ENCODE measurements around the gene DAP3.
"Not testable (repeated sequence)": the region's sequence is repeated elsewhere in the genome, so short reads cannot be mapped to it uniquely, and the experiment has no call there.

DAP3 gene

DNA sequence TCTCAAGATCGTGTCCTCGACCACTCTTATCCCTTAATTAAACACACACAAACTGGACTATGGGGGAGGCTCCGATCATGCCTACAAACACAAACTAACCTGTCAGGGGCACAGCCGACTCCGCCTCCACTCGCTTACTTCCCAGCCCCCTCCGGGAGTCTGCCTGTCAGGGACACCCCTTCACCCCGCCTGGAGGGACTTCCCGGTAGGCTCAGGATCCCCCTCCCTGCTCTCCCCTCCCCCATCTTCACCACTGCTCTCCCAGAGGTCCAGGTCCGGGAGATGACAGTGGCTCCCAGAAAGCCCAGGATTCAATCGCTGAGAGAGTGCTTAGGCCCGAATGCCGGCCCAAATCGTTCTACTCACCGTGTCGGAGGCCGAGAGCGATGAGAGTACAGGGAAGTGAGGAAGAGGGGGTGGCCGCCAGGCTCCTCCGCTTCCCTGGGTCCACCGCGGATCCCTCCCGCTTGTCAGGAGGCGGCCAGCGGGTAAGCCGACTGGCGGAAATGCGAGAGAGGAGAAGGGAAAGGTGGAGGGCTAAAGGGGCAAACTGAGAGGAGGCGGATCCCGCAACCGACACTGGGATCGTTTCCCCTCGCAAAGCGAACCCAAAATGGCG lies 1.1 kb upstream of the DAP3 start:
- not testable (repeated sequence) for DNase-seq

DNA sequence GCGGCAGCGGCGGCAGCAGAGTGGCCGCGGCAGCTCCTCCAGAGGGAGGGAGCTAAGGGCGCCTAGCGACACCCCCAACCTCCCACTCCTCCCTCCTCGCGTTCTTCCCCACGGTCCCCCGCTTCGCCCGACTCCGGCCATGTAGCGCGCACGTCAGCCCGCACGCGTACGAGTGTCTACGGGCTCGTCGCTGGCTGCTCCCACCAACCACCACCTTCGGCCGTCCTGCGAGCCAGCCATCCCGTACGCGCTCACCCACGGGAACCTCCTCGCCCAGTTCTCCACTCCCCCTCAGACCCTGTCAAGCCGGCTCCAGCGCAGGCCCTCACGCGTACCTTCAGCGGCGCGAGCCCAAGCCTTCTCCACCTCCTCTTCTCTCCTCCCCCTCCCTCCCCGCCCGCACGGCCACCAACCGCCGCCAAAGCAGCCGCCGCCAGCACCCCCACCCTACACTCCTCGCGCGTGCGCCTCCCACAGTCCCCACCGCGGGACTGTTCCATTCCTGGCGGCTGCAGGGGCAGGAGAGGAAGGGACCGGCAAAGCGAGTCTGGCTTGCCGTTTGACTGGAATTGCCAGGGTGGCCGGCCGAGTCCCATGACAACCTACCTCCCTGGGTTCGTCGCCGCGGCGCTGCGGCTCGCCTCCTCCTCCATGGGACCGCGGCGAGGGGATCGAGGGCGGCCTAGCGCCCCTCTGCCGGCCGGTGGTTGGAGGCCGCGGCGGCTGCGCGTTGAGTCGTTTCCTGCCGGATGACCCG lies 389 bp upstream of the DAP3 start, which contains the start of gene YY1AP1:
YY1AP1 (minus strand) TSS at position 451 of the 757 bp plus-strand sequence. CDS start 8,338 bp downstream, outside the sequence.
- DNase-seq, result peak; percentile 93

DNA sequence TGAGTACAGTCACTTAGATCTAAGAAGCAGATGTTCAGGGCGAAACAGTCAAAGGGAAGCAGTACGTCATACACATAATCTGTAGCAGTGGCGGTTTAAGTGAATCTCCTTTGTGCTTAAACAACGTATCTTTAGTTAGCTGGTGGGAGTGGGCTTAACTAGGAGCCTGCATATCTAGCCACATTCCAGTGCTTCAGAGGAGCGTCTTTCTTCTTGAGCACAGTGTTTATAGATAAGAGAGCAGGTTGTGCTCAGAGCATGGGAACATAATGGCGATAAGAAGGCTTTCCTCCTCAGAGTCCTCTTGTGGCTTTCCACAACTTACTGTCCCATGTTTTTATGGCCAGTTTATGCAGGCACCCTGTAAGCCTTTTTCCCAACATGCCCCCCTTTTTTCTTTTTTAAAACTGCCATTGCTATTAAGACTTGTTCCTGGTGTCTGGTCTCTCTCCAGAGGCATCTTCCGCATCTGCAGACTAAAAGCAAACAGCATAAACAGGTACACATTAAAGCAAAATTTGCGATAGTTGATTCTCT lies 3.2 kb downstream of the DAP3 start:
- DNase-seq, result no peak

DNA sequence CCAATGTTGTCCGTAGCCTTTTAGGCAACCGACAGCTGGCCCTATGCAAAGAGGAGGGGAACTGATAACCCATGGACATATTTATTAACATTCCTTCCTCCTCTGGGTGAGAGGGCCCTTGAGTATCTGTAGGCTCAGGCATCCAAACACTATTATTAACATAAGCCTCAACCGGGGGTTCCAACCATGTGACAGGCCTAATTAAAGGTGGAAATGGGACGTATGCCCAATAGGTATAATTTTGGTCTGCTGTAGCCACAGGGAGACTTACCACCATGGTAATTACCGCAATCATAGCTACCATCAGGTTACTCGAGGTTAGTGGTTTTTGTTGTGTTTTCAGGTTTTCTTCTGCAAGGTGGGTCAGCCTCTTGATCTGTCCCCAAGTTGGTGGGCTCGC lies 5.3 kb downstream of the DAP3 start:
- DNase-seq, result no peak

DNA sequence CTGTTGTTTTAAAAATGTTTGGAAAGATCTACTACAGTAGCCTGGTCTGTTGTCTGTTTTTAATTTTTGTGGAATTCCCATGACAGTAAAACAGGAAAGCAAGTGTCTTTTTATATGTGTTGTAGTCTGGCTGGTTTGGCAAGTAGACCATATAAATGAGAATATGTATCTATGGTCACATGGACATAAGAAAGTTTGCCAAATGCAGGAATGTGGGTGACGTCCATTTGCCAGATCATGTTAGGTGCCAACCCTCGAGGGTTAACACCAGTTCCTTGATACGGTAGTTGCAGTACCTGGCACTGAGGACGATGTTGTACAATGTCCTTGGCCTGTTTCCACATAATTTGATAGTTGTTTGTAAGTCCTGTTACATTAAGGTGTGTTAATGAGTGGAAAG lies 6.2 kb downstream of the DAP3 start:
- no peak for DNase-seq

DNA sequence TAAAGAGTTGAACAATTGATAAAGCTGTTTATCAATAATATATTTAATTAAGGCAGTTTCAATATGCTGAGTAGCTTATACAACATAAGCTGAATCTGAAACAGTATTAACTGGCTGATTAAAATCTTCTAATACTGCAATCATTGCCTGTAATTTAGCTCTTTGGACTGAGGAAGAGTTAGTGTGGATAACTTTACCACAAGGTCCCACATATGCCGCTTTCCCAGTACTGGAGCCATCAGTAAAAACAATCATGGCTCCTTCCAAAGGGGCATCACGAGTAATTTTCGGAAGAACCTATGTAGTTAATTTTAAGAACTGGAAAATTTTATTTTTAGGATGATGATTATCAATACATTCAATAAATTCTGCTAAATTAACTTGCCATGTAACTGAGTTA lies 6.7 kb downstream of the DAP3 start:
- no peak for DNase-seq

DNA sequence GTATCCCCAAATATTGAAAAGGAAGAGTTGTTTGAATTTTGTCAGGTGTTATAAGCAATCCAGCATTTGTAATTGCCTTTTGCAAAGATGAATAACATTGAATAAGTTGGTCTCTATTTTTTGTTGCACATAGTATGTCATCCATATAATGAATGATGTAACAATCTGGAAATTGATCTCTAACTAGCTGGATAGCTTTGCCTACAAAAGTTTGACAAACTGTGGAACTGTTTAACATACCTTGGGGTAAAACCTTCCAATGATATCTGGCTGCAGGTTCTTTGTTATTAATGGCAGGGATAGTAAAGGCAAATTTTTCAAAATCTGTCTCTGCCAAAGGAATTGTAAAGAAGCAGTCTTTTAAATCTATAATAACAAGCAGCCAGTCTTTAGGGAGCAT lies 7.6 kb downstream of the DAP3 start:
- no peak for DNase-seq

DNA sequence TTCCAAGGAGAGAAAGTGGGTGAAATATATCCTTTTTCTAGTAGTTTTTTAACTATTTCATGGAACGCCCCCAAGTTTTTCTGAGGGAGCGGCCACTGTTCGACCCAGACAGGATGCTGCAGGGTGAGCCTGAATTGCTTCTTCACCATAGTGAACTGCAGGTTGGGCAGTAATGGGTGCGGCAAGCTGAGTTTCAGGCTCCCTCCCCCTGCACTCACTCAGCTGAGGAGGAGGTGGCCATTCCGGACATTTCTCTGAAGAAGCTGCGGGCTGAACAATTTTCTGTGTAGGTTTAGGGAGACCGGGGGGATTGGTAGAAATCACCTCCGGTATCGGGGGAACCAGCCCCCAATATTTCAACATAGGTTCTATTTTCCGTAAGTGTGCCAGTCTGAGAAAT lies 8.2 kb downstream of the DAP3 start:
- no peak for DNase-seq

DNA sequence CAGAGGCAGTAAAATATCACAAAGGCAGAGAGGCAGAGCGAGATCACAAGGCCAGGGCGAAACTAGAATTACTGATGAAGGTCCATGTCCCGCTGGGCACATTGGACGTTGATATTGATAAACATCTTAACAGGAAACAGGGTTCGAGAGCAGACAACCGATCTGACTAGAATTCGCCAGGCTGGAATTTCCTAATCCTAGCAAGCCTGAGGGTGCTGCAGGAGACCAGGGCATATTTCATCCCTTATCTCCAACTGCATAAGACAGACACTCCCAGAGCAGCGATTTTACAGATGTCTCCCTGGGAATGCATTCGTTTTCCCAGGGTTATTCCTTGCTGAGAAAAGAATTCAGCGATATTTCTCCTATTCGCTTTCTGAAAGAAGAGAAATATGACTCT lies 8.7 kb downstream of the DAP3 start:
- DNase-seq, result not testable (repeated sequence)

DNA sequence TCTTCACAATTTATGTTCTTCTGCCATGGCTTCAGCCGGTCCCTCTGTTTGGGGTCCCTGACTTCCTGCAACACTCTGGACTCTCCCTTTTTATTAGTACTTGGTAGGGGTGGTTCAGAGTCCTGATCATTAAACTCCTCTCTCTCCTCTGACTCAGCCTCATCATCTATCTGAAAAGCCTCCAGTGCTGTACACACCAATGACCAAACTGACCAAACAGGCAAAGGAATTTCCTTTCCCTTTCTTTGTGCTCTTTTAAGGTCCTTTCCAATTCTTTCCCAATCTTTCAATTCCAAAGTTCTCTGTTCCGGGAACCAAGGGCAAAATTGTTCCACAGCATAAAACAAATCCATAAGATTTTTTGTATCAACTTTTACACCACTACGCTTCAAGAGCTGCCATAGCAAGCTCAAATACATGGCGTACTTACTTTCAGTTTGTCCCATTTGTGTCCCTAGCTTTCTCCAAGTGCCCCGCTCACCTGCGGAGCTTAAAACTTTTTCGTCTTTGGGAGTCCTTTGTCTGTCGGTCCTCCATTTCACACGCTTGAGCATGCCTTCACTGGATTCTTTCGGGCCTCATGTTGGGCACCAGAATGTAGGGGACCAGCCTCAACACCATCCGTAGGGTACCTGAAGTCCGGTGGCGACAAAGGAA lies 9.6 kb downstream of the DAP3 start:
- no peak for DNase-seq

DNA sequence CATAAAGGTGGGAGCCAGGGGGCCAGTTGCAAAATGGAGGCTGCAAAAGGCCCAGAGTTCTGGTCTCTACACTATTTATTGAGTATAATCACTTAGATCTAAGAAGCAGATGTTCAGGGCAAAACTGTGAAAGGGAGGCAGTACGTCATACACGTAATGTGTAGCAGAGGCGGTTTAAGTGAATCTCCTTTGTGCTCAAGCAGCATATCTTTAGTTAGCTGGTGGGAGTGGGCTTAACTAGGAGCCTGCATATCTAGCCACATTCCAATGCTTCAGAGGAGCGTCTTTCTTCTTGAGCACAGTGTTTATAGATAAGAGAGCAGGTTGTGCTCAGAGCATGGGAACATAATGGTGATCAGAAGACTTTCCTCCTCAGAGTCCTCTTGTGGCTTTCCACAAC lies 10.2 kb downstream of the DAP3 start:
- DNase-seq, result not testable (repeated sequence)

DNA sequence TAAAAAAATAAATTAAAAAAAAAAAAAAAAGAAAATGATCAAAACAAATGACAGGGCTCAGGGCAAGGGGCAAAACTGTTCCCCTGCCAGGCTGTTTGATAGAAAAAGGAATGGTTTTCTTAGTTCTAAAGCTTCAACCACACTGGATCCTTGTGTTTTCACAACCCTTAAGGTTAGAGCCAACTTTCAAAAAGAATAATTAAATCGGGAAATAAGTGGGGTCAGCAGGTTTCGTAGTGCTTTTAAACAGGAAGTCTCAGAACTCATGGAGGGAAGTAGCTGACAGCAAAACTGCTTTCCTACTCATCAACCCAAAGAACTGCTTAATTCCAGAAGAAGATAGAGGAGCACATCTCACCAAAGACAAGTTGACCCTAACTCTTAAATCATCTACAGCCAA lies 12.8 kb downstream of the DAP3 start:
- not testable (repeated sequence) for DNase-seq

DNA sequence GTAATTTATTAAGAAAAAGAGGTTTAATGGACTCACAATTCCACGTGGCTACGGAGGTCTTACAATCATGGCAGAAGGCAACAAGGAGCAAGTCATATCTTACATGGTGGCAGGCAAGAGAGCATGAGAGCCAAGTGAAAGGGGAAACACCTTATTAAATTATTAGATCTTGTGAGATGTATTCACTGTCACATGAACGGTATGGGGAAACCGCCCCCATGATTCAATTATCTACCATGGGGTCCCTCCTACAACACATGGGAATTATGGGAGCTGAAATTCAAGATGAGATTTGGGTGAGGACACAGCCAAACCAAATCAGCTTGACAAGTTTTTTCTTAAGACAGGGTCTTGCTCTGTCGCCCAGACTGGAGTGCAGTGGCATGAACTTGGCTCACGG lies 14.3 kb downstream of the DAP3 start:
- DNase-seq, result no peak

DNA sequence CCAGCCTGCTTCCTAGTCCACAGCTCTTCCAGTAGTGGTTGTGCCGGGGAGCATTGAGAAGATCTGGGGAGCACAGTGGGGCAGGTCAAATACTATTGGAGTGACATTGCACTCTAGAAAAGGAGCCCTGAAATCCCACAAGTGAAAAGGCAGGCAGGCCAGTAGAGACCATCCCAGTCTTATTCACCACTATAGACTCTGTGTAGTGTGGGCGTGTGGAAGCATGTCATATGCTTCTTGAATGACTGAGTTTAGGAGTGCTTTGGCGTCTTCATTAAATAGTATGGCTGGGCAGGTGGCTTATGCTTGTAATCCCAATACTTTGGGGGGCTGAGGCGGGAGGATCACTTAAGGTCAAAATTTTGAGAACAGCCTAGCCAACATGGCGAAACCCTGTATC lies 15.5 kb downstream of the DAP3 start:
- DNase-seq, result not testable (repeated sequence)

DNA sequence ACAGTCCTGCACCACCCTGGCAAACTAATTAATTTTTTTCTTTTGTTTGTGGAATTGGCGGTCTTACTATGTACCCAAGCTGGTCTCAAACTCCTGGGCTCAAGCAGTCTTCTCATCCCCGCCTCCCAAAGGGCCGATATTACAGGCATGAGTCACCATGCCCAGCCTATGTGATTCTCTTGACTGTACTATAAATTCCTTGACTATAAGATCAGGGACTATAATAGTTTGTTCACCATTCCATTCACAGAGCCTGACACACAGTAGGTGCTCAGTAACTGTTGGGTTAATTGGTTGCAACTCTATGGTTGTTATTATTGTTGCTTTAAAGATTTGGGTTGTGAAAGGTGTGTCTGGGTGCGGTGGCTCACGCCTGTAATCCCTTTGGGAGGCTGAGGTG lies 17.2 kb downstream of the DAP3 start:
- DNase-seq, result no peak

DNA sequence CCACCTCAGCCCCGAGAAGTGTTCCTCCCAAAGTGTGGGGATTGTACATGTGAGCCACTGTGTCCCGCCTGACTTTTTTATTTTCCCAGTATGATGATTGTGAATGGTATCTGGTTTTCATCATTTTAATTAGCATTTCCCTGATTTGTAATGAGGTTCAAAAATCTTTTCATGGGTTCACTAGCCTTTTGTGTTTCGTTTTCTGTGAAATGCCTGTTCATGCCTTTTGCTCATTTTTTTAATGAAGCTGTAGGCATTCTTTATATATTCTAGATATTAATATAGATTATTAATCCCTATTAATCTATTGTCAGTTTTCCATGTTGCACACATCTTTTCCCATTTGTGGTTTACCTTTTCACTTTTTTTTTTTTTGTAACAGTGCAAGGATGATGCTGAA lies 20.5 kb downstream of the DAP3 start:
- DNase-seq, result no peak

DNA sequence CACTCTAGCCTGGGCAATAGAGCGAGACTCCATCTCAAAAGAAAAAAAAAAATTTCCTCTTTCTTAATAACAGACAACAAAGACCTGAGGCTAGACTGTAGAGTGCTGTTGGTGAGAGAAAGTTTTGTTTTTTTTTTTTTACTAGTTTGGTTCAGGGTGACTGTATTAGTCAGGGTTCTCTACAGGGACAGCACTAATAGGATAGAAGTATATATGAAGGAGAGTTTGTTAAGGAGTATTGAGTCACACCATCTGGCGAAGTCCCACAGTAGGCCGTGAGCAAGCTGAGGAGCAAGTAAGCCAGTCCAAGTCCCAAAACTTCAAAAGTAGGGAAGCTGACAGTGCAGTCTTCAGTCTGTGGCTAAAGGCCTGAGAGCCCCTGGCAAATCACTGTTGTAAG lies 22.6 kb downstream of the DAP3 start:
- not testable (repeated sequence) for DNase-seq

DNA sequence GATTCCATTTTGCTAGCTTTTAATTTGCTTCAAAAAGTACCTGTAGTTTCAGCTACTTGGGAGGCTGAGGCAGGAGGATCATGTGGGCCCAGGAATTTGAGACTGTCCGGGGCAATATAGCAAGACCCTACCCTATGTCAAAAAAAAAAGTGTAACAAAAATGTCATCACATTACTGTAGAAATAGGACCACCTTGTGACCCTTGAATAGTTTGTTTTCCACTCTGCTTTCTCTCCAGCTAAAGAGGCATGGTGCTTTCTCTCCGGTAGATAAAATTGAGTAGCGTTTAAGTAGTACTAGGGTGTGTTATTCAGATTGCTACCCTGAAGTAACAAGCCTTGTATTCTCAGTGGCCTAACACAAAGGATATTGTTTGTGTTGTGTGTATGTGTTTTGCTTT lies 23.7 kb downstream of the DAP3 start:
- not testable (repeated sequence) for DNase-seq

DNA sequence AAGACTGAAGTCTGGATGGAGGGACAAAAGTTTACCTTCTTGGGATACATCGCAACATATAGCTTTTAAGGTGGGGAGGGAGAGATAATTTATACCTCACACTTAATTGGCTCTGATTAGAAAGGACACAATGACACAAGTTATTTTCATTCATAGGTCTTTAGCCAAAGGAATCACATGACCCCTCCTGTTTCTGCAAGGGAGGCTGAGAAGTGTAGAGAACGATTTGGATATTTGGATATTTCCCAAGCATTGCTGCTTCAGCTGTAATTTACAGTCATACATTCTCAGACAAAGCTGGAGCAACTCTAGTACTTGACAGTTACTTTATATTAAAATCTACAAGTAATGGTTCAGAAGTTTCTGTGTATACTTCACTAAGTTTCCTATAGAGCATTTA lies 24.2 kb downstream of the DAP3 start:
- no peak for DNase-seq

DNA sequence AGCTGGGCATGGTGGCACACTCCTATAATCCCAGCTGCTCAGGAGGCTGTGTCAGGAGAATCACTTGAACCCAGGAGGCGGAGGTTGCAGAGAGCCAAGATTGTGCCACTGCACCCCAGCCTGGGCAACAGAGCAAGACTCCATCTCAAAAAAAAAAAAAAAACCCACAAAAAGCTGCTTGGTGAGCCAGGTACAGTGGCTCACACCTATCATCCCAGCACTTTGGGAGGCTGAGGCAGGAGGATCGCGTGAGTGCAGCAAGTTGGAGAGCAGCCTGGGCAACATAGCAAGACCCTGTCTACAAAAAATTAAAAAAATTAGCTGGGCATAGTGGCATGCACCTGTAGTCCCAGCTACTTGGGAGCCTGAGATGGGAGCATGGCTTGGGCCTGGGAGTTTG lies 26.2 kb downstream of the DAP3 start:
- not testable (repeated sequence) for DNase-seq

DNA sequence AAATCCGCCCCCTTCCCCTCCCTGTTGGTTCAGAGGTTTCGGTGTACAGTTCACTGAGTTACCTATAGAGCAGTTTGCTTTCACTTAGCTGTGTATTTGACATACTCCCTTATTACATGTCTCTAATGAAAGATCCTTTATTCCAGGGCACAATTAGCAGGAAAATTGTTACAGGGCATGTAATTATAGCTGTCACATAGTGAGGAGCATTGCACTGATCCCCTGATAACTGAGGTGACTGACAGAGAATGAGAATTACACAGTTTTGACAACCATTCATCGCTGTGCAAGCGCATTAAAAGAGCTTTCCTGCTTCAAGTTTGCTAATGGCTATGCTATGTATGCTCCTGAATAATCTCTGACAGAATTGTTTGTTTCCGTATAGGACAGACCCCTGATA lies 26.9 kb downstream of the DAP3 start:
- DNase-seq, result no peak

DNA sequence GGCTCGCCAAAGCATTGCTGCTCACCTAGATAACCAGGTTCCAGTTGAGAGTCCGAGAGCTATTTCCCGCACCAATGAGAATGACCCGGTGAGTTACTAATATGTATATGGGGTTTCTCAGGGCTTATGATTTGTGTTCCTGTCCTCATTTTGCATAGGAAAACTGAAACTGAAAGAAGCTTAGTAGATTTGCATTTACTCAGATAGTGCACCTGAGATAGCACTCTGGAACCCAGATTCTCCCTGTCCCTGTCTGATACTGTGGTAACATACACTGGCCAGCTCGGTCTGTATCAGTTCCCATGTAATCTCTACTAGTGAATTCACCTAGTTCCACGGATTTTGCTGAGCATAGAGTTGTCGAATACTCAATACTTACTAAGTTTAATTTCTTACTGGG lies 28.1 kb downstream of the DAP3 start:
- DNase-seq, result no peak

DNA sequence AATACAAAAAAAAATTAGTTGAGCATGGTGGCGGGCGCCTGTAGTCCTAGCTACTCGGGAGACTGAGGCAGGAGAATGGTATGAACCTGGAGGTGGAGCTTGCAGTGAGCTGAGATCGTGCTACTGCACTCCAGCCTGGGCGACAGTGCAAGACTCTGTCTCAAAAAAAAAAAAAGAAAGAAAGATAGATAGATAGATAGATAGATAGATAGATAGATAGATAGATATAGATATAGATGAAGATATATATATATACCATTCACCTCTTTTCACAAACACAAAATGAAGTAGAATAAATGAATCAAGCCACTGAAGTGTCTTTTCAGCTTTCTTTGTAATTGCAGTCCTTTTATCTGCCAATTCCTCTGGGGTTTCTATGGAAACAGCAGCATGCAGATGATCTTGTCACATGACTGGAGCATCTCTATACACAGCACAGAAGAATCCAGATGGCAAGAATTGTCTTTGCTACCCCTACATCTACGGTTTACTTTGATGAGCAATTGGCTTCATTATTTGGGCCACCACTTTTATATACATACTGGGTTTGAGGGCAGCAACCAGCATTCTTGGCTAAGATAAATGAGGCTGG lies 29.7 kb downstream of the DAP3 start:
- DNase-seq, result not testable (repeated sequence)

DNA sequence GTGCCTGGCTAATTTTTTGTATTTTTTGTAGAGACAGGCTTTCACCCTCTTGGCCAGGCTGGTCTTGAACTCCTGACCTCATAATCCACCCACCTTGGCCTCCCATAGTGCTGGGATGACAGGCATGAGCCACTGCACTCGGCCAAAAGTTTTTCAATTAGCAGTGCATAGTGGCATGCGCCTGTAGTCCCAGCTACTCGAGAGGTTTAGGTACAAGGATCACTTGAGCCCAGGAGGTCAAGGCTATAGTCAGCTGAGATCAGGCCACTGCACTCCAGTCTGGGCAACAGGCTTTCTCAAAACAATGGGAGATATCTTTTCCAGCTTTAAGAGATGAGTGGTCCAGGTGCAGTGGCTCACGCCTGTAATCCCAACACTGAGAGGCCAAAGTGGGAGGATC lies 30.8 kb downstream of the DAP3 start:
- DNase-seq, result no peak
